K562 (cell line): ENCODE data around the gene RPE. TPM values are rescaled to one million over a fixed set of nuclear protein-coding genes. Genes with fewer than 3 reads are reported as not detected.

Experiments used
- ATAC-seq: fragments of 200-7000 bp; cut with Tn5 transposase; 3 replicates; pipeline ENCODE4 v1.9.1; 2020; ENCODE audit warnings: moderate library complexity
- BruUV-seq: library from RNA; stranded (reverse); fragments of 400-500 nt; replicated peaks from 2 replicates; lab custom pipeline; 2021; lab: Mats Ljungman, UMichigan
- CTCF ChIA-PET: fragments of 300-600 bp; formaldehyde crosslinking; extraction: SDS; loops from one replicate; lab custom pipeline; 2021; ENCODE audit warnings: low intra/inter-chr PET ratio; lab: Yijun Ruan, JAX
- POLR2A ChIA-PET: fragments of 300-600, 350-650 bp; sonication (Branson Sonifier 250); formaldehyde crosslinking; extraction: SDS; loops from one replicate; lab custom pipeline; 2021; ENCODE audit warnings: antibody characterized with exemption, inconsistent platforms; lab: Yijun Ruan, JAX
- DNase-seq, 4 experiments: peaks; one replicate each; pipeline versions ENCODE4 v3.0.0 to v3.0.0-alpha.2; 2011 to 2018; ENCODE audit warnings: low spot score in 3 of 4, mixed read lengths in 3 of 4; ENCODE audit errors: extremely low read depth in 1 of 4
- FAIRE-seq: peaks from 2 replicates; lab custom pipeline; 2011; peaks lifted over from hg19 to GRCh38; lab: Jason Lieb, UNC
- H2AFZ ChIP-seq: 2 replicates; pipeline ENCODE4 v1.6.0; 2011; ENCODE audit warnings: low read depth, low read length, control low read depth, inconsistent platforms
- H3K27ac ChIP-seq: fragments of 200-600 bp; 3 replicates; pipeline ENCODE4 v1.8.0; 2011; ENCODE audit warnings: low read depth, mild to moderate bottlenecking, control low read depth, inconsistent platforms, low read length, moderate library complexity, mixed read lengths; ENCODE audit errors: extremely low read depth
- H3K27me3 ChIP-seq, 2 experiments: fragments of 300-600 bp in 1 of 2; 2 replicates in 1 of 2; 3 replicates in 1 of 2; pipeline versions ENCODE4 v1.6.0 to v1.8.0; 2011; ENCODE audit warnings: inconsistent platforms in 2 of 2, low read length in 2 of 2, mild to moderate bottlenecking in 1 of 2, mixed read lengths in 1 of 2, moderate library complexity in 1 of 2; ENCODE audit not compliant: control insufficient read depth in 2 of 2, insufficient read depth in 2 of 2
- H3K36me3 ChIP-seq: fragments of 300-600 bp; 3 replicates; pipeline ENCODE4 v1.8.0; 2011; ENCODE audit warnings: mild to moderate bottlenecking, low read length, inconsistent platforms; ENCODE audit not compliant: control insufficient read depth, insufficient read depth
- H3K4me1 ChIP-seq, 2 experiments: fragments of 200-600 bp in 1 of 2; replicated peaks in 1 of 2; 2 replicates in 1 of 2; 3 replicates in 1 of 2; pipeline versions ENCODE4 v1.5.1 to v1.8.0; 2011; ENCODE audit warnings: inconsistent platforms in 2 of 2, low read length in 2 of 2, mild to moderate bottlenecking in 1 of 2, mixed read lengths in 1 of 2, moderate library complexity in 1 of 2; ENCODE audit not compliant: control insufficient read depth in 2 of 2, insufficient read depth in 2 of 2
- H3K4me2 ChIP-seq: 2 replicates; pipeline ENCODE4 v1.6.1; 2011; ENCODE audit warnings: low read length, control low read depth, inconsistent platforms, mixed read lengths; ENCODE audit not compliant: insufficient read depth
- H3K4me3 ChIP-seq: fragments of 200-600 bp; sonication (generic), shearing (Covaris generic); 2 replicates; pipeline ENCODE4 v1.5.1; 2016; ENCODE audit warnings: control low read depth, inconsistent platforms
- H3K79me2 ChIP-seq: fragments of 200-600 bp; 3 replicates; pipeline ENCODE4 v1.8.0; 2011; ENCODE audit warnings: low read length, inconsistent platforms; ENCODE audit not compliant: control insufficient read depth, insufficient read depth
- H3K9ac ChIP-seq, 2 experiments: 2 replicates each; pipeline versions ENCODE4 v1.6.0 to v1.6.1; 2011; ENCODE audit warnings: low read depth in 2 of 2, low read length in 2 of 2, control low read depth in 1 of 2, inconsistent platforms in 1 of 2, mild to moderate bottlenecking in 1 of 2, mixed read lengths in 1 of 2; ENCODE audit not compliant: insufficient read depth in 1 of 2
- H3K9me1 ChIP-seq: one replicate; pipeline ENCODE4 v1.6.0; 2011; ENCODE audit warnings: inconsistent platforms, mild to moderate bottlenecking, low read length, moderate library complexity; ENCODE audit not compliant: control insufficient read depth, insufficient read depth
- H3K9me3 ChIP-seq: replicated peaks from 2 replicates; pipeline ENCODE4 v1.5.1; 2011; ENCODE audit warnings: low read depth, low read length, inconsistent platforms; ENCODE audit not compliant: control insufficient read depth, insufficient read depth
- H4K20me1 ChIP-seq: replicated peaks from 2 replicates; pipeline ENCODE4 v1.6.1; 2011; ENCODE audit warnings: low read length, inconsistent platforms, mixed read lengths; ENCODE audit not compliant: control insufficient read depth, insufficient read depth
- CCNT2 ChIP-seq: IDR thresholded peaks from 2 replicates; pipeline ENCODE4 v1.6.1; 2011; ENCODE audit warnings: borderline replicate concordance, low read depth, mild to moderate bottlenecking, moderate library complexity, mixed read lengths, low read length; ENCODE audit not compliant: insufficient read length; ENCODE audit errors: extremely low read depth
- ILK ChIP-seq: fragments of 450-650 bp; IDR thresholded peaks from 2 replicates; pipeline ENCODE4 v1.6.1; 2016; ENCODE audit warnings: missing genetic modification characterization, low read depth, mild to moderate bottlenecking, missing compliant biosample characterization, moderate library complexity, borderline replicate concordance
- PATZ1 ChIP-seq: fragments of 250-450 bp; sonication (Bioruptor Pico); IDR thresholded peaks from 2 replicates; pipeline ENCODE4 v1.5.0; 2020; ENCODE audit warnings: mild to moderate bottlenecking, borderline replicate concordance
- PYGO2 ChIP-seq: fragments of 450-650 bp; IDR thresholded peaks from 2 replicates; pipeline ENCODE4 v1.6.1; 2016; ENCODE audit warnings: mild to moderate bottlenecking, missing genetic modification characterization, moderate library complexity, missing compliant biosample characterization
- SRSF3 ChIP-seq: fragments of 200-400 bp; formaldehyde crosslinking; IDR thresholded peaks from 2 replicates; pipeline ENCODE4 v1.6.1; 2016; ENCODE audit warnings: mild to moderate bottlenecking, low read length, moderate library complexity; ENCODE audit not compliant: insufficient read depth
- ZNF696 ChIP-seq: fragments of 250-450 bp; sonication (Bioruptor Pico); conservative IDR thresholded peaks from 2 replicates; pipeline ENCODE4 v1.4.0; 2020; ENCODE audit warnings: mild to moderate bottlenecking, moderate library complexity
- ZNF707 ChIP-seq: fragments of 250-450 bp; sonication (Bioruptor Pico); conservative IDR thresholded peaks from 2 replicates; pipeline ENCODE4 v1.8.0; 2022; ENCODE audit warnings: inconsistent platforms, mild to moderate bottlenecking, moderate library complexity
- WGBS: fragments of 100-300 bp; shearing (Covaris generic); methylation state at CpG from one replicate; pipeline ENCODE4 v1.1.6; 2016; ENCODE audit warnings: low coverage, mixed read lengths; ENCODE audit not compliant: insufficient coverage; ENCODE audit errors: missing lambda C conversion rate; 5-methylcytosine and 5-hydroxymethylcytosine counted together
- in situ Hi-C: fragments of 300-500 bp; cut with MboI; formaldehyde crosslinking; loops from 4 replicates; pipeline ENCODE4 v1.15.0; 2018; ENCODE audit warnings: inconsistent platforms, mixed read lengths
- intact Hi-C: fragments of 100-400 bp; cut with micrococcal nuclease; formaldehyde crosslinking; loops from 2 replicates; pipeline ENCODE4 v1.14.2; 2022
- polyA plus RNA-seq, 8 experiments: library from polyadenylated mRNA; depleted of rRNA in 4 of 8; stranded (reverse) in 5 of 8; unstranded in 3 of 8; fragments of >200 nt; fragmentation: Nextera tagmentation in 2 of 8; fragmentation: Illumina TruSeq in 1 of 8; extraction: Ambion mirVana in 2 of 8; extraction: Trizol in 1 of 8; gene quantifications; 2 replicates each; pipeline versions ENCODE4 v1.2.1 to v1.2.3, GENCODE V29; 2011 to 2014; ENCODE audit warnings: inconsistent platforms in 1 of 8, missing spikeins in 1 of 8
- total RNA-seq, 7 experiments: library from RNA; depleted of rRNA in 6 of 7; stranded (reverse); fragments of >200 nt in 6 of 7; fragmentation: Illumina TruSeq in 2 of 7; extraction: Trizol in 2 of 7; gene quantifications; 2 replicates each; pipeline versions ENCODE4 v1.2.1 to v1.2.3, GENCODE V29; 2011 to 2021; ENCODE audit warnings: low replicate concordance in 1 of 7
- TF ChIP-seq, protein P1 (sequence below): sonication (generic); formaldehyde crosslinking; IDR thresholded peaks from 2 replicates; pipeline ENCODE4 v1.8.1; 2022; ENCODE audit warnings: missing genetic modification reagents

The RPE gene
- total and polyA plus RNA-seq, 9 of the 15 experiments (the other 6 are each of a cell fraction or from before 2014, with no cell fraction given), result 33.5 to 65.3 (median 50.4) TPM

DNA sequence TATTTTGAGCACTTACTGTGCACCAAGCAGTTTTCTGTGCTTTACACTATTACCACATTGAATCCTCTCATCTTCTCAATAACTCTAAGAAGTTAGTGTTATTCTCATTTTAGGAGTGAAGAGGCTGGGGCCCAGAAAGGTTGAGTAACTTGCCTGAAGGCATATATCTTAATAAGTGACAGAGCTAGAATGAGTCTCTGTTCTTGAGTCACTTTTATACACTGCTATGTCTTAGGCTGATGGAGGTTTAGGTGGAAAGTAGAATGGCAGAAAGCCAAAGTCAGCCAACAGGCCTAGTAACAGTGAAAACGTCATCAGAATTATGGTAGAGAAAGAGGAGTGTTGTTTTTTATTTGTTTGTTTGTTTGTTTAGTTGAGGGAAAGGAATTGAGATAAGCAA, 27.9 kb upstream of the RPE start (continued):
- TF ChIP-seq PATZ1 (CRISPR knock-in tag) (no peak), SRSF3 (no peak), CCNT2 (no peak), ZNF696 (no peak)

GRCh38 chr2:209976698-209977385, 25.6 kb upstream of the RPE start:
- no peaks in the 10 kb centered on the region for H3K4me1 ChIP-seq
- H3K4me3 ChIP-seq, result no peak overlapping the region
- intact Hi-C loops, result loop anchor here (1.0 to 5.0 kb wide), 2 partner anchors 95 to 218 kb away; no protein-coding TSS in a partner anchor
- no peak overlapping the region for H2AFZ ChIP-seq
- H3K27ac ChIP-seq, result no peak overlapping the region
- no peak overlapping the region for H3K4me2 ChIP-seq
- no peaks in the 10 kb centered on the region for H3K79me2 ChIP-seq
- POLR2A ChIA-PET, result no interaction called here
- peaks cover 0 to 7% of the 10 kb centered on the region in 2 experiments; a peak in 1 of 5 replicates for H3K27me3 ChIP-seq
- TF ChIP-seq ZNF707 (no peak), PYGO2 (tag) (no peak), ILK (tag) (no peak)
- TF ChIP-seq, protein P1, sequence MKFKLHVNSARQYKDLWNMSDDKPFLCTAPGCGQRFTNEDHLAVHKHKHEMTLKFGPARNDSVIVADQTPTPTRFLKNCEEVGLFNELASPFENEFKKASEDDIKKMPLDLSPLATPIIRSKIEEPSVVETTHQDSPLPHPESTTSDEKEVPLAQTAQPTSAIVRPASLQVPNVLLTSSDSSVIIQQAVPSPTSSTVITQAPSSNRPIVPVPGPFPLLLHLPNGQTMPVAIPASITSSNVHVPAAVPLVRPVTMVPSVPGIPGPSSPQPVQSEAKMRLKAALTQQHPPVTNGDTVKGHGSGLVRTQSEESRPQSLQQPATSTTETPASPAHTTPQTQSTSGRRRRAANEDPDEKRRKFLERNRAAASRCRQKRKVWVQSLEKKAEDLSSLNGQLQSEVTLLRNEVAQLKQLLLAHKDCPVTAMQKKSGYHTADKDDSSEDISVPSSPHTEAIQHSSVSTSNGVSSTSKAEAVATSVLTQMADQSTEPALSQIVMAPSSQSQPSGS (CRISPR knock-in tag), result no peak
- in situ Hi-C loops, result loop anchor here (5.0 kb wide), 1 partner anchor 220 kb away; no protein-coding TSS in a partner anchor
- H3K9me1 ChIP-seq, result no peaks in the 10 kb centered on the region
- ATAC-seq (no peak), FAIRE-seq (no peak), DNase-seq (no peak)
- no peaks in the 10 kb centered on the region for H3K9me3 ChIP-seq
- CTCF ChIA-PET, result interaction anchor here (0.7 to 2.5 kb wide), 3 partner anchors 216 to 222 kb away, joined by 3 to 28 read pairs (median 11); no protein-coding TSS in a partner anchor
- H3K9ac ChIP-seq, result no peak overlapping the region
- no TSS peak for BruUV-seq
- WGBS, result 2% methylated on average over 9 of the region's 9 CpGs
- H4K20me1 ChIP-seq, result no peaks in the 10 kb centered on the region
- H3K36me3 ChIP-seq, result no peaks in the 10 kb centered on the region
